ENCODE data around the gene TRMT10A. TPM values are rescaled to one million over a fixed set of nuclear protein-coding genes. Genes with fewer than 3 reads are reported as not detected.

Gene TRMT10A
- total RNA-seq, 2 donors from 2014 or later: 2.1 to 2.6 TPM

DNA sequence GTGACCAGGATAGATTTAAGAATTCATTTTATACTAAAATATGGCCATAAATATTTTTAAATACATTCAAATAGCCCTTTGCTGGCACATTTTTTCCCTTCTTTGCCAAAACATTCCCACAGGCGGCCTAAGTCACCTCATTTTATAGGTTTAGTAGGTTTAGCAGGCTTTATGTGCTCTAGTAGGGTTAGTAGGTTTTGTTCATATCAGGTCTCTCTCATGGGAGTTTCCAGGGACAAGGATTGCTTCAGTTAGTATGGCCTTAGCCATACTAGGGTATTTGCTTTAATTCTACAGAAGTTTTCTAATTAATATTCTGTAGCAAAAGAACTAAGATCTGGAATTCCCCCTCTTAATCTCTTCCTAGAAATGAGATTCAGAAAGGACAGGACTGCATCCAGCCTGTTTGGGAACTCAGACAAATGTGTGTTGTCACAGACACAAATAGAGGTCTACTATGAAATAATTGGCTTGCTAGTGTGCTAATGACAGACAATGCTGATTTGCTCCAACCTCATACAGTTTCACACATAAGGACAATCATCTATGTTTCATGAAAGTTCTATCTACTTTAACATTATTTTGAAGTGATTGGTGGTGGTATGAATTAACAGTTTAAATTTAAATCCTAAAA, 10.0 kb upstream of the TRMT10A start:
- no peak for DNase-seq (ENCODE audit: low spot score)
- H3K27ac ChIP-seq: no peak overlapping the region

DNA sequence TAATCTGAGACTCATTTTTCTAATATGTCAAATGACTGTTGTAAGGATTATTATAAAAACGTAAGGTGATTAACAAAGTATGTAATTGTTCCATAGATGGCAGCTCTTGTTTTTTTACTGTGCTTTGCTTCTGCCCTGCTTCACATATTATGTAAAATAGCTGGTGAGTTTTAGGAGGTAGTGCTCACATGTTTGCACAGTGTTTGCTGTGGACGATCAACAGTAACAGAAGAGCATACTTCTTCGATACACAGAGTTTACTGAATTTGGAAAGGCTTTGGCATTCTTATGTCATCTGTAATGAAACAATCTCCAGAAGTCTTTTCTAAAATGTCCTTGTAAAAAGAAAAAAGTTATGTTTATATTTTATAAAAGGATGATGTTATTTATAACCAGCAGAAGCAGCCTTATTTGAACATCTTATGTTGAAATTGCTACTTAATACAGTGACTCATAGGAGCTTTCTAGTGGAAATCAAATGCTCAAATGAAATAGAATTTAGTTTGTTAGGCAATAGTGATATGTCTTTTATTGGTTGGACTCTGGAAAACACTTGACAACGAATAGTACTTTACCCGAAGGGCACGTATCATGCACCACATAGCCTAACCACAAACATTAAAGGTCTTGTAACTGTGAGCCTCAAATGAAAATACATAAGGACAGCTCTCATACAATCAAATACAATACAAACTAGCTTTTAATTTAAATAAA, 8.8 kb upstream of the TRMT10A start:
- Histone ChIP-seq H3K27me3 (no peaks in the 10 kb centered on the region), H3K27ac (no peak overlapping the region), H3K36me3 (no peaks in the 10 kb centered on the region), H3K4me3 (no peak overlapping the region), H3K4me1 (no peaks in the 10 kb centered on the region), H3K9me3 (no peaks in the 10 kb centered on the region)
- no peak for DNase-seq (ENCODE audit: low spot score)
- no peak for TF ChIP-seq CTCF (IDR thresholded peaks at IDR 0.05)

More for the DNA sequence above, 10.0 kb upstream of the TRMT10A start:
- H3K36me3 ChIP-seq: no peaks in the 10 kb centered on the region
- H3K9me3 ChIP-seq: no peaks in the 10 kb centered on the region
- H3K4me1 ChIP-seq: no peaks in the 10 kb centered on the region
- no peaks in the 10 kb centered on the region for H3K27me3 ChIP-seq
- no peak overlapping the region for H3K4me3 ChIP-seq
- TF ChIP-seq CTCF (IDR thresholded peaks at IDR 0.05): no peak

GRCh38 chr4:99571883-99572282, 8.0 kb upstream of the TRMT10A start:
- no peak overlapping the region for H3K27ac ChIP-seq
- H3K27me3 ChIP-seq: no peaks in the 10 kb centered on the region
- no peak for TF ChIP-seq CTCF (IDR thresholded peaks at IDR 0.05)
- H3K36me3 ChIP-seq: no peaks in the 10 kb centered on the region
- no peak for DNase-seq (ENCODE audit: low spot score)
- no peaks in the 10 kb centered on the region for H3K9me3 ChIP-seq
- H3K4me3 ChIP-seq: no peak overlapping the region
- no peaks in the 10 kb centered on the region for H3K4me1 ChIP-seq

DNA sequence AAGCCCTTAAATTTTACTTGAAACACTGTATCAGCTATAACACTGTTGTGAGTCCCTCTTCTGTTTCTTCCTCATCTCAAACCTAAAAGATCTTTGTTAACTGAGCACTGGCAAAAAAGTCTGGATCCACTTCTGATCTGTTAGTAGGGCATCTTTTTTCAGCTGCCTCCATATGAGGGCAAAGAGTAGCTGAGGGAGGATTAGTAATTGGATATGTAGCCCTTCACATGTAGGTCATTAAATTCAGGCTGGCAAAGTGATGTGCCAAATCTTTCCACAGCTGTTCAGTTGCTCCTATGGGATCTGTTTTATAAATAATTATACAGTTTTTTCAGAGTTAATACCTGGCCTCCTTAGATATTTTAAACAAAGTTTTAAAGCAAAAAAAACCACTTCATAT, 1.1 kb upstream of the TRMT10A start:
- no peaks in the 10 kb centered on the region for H3K9me3 ChIP-seq
- peak overlapping the region; percentile 88 to 95 for H3K27ac ChIP-seq
- H3K36me3 ChIP-seq: no peaks in the 10 kb centered on the region
- H3K4me3 ChIP-seq: no peak overlapping the region
- peaks cover 0 to 7% of the 10 kb centered on the region in 2 donors for H3K4me1 ChIP-seq
- DNase-seq (ENCODE audit: low spot score): no peak
- no peak for TF ChIP-seq CTCF (IDR thresholded peaks at IDR 0.05)
- no peaks in the 10 kb centered on the region for H3K27me3 ChIP-seq

- H3K36me3 ChIP-seq: no peaks in the 10 kb centered on the region
- TF ChIP-seq CTCF (IDR thresholded peaks at IDR 0.05): no peak
- no peak overlapping the region for H3K4me3 ChIP-seq
- H3K9me3 ChIP-seq: no peaks in the 10 kb centered on the region
- no peak for DNase-seq (ENCODE audit: low spot score)
- H3K27me3 ChIP-seq: no peaks in the 10 kb centered on the region
- H3K27ac ChIP-seq: no peak overlapping the region
- H3K4me1 ChIP-seq: no peaks in the 10 kb centered on the region
These were observed 11.0 kb downstream of the TRMT10A start for GRCh38 chr4:99552872-99553271.
